ENCODE data around the gene RLN3.

RLN3 gene

GRCh38 chr19:14054721-14055120 lies 26.8 kb downstream of the RLN3 start:
- no peak for DNase-seq (ENCODE audit: low spot score)

GRCh38 chr19:14055396-14055795 lies 27.4 kb downstream of the RLN3 start:
- no peak for DNase-seq (ENCODE audit: low spot score)

GRCh38 chr19:14056069-14056666 lies 28.2 kb downstream of the RLN3 start:
- no peak for DNase-seq (ENCODE audit: low spot score)

- DNase-seq (ENCODE audit: low spot score), result no peak
Measured at GRCh38 chr19:14056741-14057356, 28.9 kb downstream of the RLN3 start.

- no peak for DNase-seq (ENCODE audit: low spot score)
Measured at GRCh38 chr19:14058182-14059092, 30.5 kb downstream of the RLN3 start.

GRCh38 chr19:14059093-14059480 lies 31.1 kb downstream of the RLN3 start:
- DNase-seq (ENCODE audit: low spot score), result peak; percentile 26

GRCh38 chr19:14059652-14060155 lies 31.8 kb downstream of the RLN3 start:
- peak; percentile 47 for DNase-seq (ENCODE audit: low spot score)

- DNase-seq (ENCODE audit: low spot score), result no peak
Measured at GRCh38 chr19:14061081-14061749, 33.3 kb downstream of the RLN3 start.

- DNase-seq (ENCODE audit: low spot score), result no peak
Measured at GRCh38 chr19:14061751-14062557, 34.0 kb downstream of the RLN3 start, which contains the start of gene PALM3. Gene PALM3, minus strand, starts transcription at chr19:14062076. Its CDS starts 96 bp downstream, at chr19:14061980.

GRCh38 chr19:14062558-14062855 lies 34.6 kb downstream of the RLN3 start:
- no peak for DNase-seq (ENCODE audit: low spot score)

GRCh38 chr19:14063105-14063504 lies 35.2 kb downstream of the RLN3 start:
- DNase-seq (ENCODE audit: low spot score), result no peak

- DNase-seq (ENCODE audit: low spot score), result no peak
Measured at GRCh38 chr19:14066134-14066533, 38.2 kb downstream of the RLN3 start.

GRCh38 chr19:14070268-14071050 lies 42.5 kb downstream of the RLN3 start:
- no peak for DNase-seq (ENCODE audit: low spot score)

GRCh38 chr19:14072535-14073260 lies 44.8 kb downstream of the RLN3 start, which contains the start of gene MISP3:
Gene MISP3, plus strand, starts transcription at chr19:14072786. Its CDS starts 524 bp downstream, at chr19:14073310.
- DNase-seq (ENCODE audit: low spot score), result no peak

GRCh38 chr19:14073261-14073924 lies 45.4 kb downstream of the RLN3 start:
- DNase-seq (ENCODE audit: low spot score), result peak; percentile 79

- DNase-seq (ENCODE audit: low spot score), result peak; percentile 25
Measured at GRCh38 chr19:14073925-14074838, 46.2 kb downstream of the RLN3 start.

- DNase-seq (ENCODE audit: low spot score), result no peak
Measured at GRCh38 chr19:14078411-14078810, 50.5 kb downstream of the RLN3 start.

Data from hematopoietic multipotent progenitor cell treated with erythropoietin and hydrocortisone succinate and interleukin-3 and kit ligand, for 15 days (in vitro differentiated cells).